Colonic mucosa (tissue), 4 donors: Measurements from ENCODE around the gene KRTAP5-11. TPM values are rescaled to one million over a fixed set of nuclear protein-coding genes. Genes with fewer than 3 reads are reported as not detected.
"Not testable (repeated sequence)": the region's sequence is repeated elsewhere in the genome, so short reads cannot be mapped to it uniquely, and the experiment has no call there.

Source experiments
- DNase-seq: peaks from one replicate; pipeline ENCODE4 v3.0.0-alpha.2; 2020
- H3K27ac ChIP-seq: fragments of 200-600 bp; one replicate; pipeline ENCODE4 v1.8.0; 2021
- H3K27me3 ChIP-seq: fragments of 200-600 bp; one replicate; pipeline ENCODE4 v1.8.0; 2021
- H3K36me3 ChIP-seq: fragments of 200-600 bp; one replicate; pipeline ENCODE4 v1.8.0; 2021
- H3K4me1 ChIP-seq: fragments of 200-600 bp; one replicate; pipeline ENCODE4 v1.8.0; 2021; ENCODE audit warnings: mild to moderate bottlenecking
- H3K4me3 ChIP-seq: fragments of 200-600 bp; one replicate; pipeline ENCODE4 v1.8.0; 2021
- H3K9ac ChIP-seq, 2 donors: one replicate each; pipeline ENCODE4 v1.7.0; 2013; ENCODE audit warnings: control low read depth in 2 of 2, low read depth in 2 of 2, low read length in 2 of 2
- H3K9me3 ChIP-seq: fragments of 200-600 bp; one replicate; pipeline ENCODE4 v1.8.0; 2021
- CTCF ChIP-seq: fragments of 200-600 bp; IDR thresholded peaks from one replicate; pipeline ENCODE4 v1.8.0; 2022; ENCODE audit warnings: antibody characterized with exemption, mild to moderate bottlenecking
- intact Hi-C: fragments of 100-400 bp; cut with DNase I; formaldehyde crosslinking; loops from one replicate; pipeline ENCODE4 v1.14.1; 2022
- total RNA-seq, 2 donors: library from RNA; stranded (reverse); fragmentation: NEBNext Ultra II Directional in 1 of 2; extraction: Animal tissue kit (Norgen Biotek cat#: 25700) in 1 of 2; gene quantifications; one replicate each; pipeline ENCODE4 v1.2.1, GENCODE V29; 2021
- donor health status: healthy.
- donor health status: DM: no; HTN: no; CAD: no.
- donor health status: DM: no; HTN: no; CAD: no.

Gene KRTAP5-11
- total RNA-seq, 2 donors from 2014 or later, result not detected

- H3K9ac ChIP-seq, H3K9me3 ChIP-seq, H3K4me1 ChIP-seq, DNase-seq, H3K27ac ChIP-seq, H3K27me3 ChIP-seq, H3K4me3 ChIP-seq, intact Hi-C loops, H3K36me3 ChIP-seq: not testable (repeated sequence)
Observed at GRCh38 chr11:71606853-71607519, 24.3 kb upstream of the KRTAP5-11 start.

GRCh38 chr11:71604798-71605488, 22.3 kb upstream of the KRTAP5-11 start:
- H3K36me3 ChIP-seq, intact Hi-C loops, H3K9me3 ChIP-seq, H3K9ac ChIP-seq, H3K27ac ChIP-seq, DNase-seq, H3K4me1 ChIP-seq, H3K27me3 ChIP-seq, H3K4me3 ChIP-seq: not testable (repeated sequence)
- peak; percentile 52 for TF ChIP-seq CTCF

GRCh38 chr11:71603221-71603620, 20.5 kb upstream of the KRTAP5-11 start:
- H3K36me3 ChIP-seq, H3K4me3 ChIP-seq, H3K4me1 ChIP-seq, intact Hi-C loops, H3K9ac ChIP-seq, DNase-seq, H3K27ac ChIP-seq, H3K27me3 ChIP-seq, H3K9me3 ChIP-seq: not testable (repeated sequence)

GRCh38 chr11:71589546-71589920, 6.9 kb upstream of the KRTAP5-11 start:
- H3K27me3 ChIP-seq, H3K36me3 ChIP-seq, DNase-seq, H3K9ac ChIP-seq, intact Hi-C loops, H3K9me3 ChIP-seq, H3K27ac ChIP-seq, H3K4me1 ChIP-seq, H3K4me3 ChIP-seq: not testable (repeated sequence)

GRCh38 chr11:71588822-71589545, 6.3 kb upstream of the KRTAP5-11 start:
- H3K27ac ChIP-seq, H3K9ac ChIP-seq, H3K4me1 ChIP-seq, DNase-seq, H3K9me3 ChIP-seq, intact Hi-C loops, H3K36me3 ChIP-seq, H3K4me3 ChIP-seq, H3K27me3 ChIP-seq: not testable (repeated sequence)

GRCh38 chr11:71588314-71588713, 5.6 kb upstream of the KRTAP5-11 start:
- H3K36me3 ChIP-seq, H3K27me3 ChIP-seq, H3K27ac ChIP-seq, H3K9me3 ChIP-seq, H3K9ac ChIP-seq, H3K4me3 ChIP-seq, intact Hi-C loops, H3K4me1 ChIP-seq: not testable (repeated sequence)
- peak; percentile 32 for DNase-seq

GRCh38 chr11:71585673-71586072, 3.0 kb upstream of the KRTAP5-11 start:
- H3K9me3 ChIP-seq, DNase-seq, H3K9ac ChIP-seq, H3K27ac ChIP-seq, intact Hi-C loops, H3K4me1 ChIP-seq, H3K27me3 ChIP-seq, H3K36me3 ChIP-seq, H3K4me3 ChIP-seq: not testable (repeated sequence)

GRCh38 chr11:71582969-71583368, 294 bp upstream of the KRTAP5-11 start:
- H3K27me3 ChIP-seq, intact Hi-C loops, H3K4me1 ChIP-seq, H3K27ac ChIP-seq, H3K4me3 ChIP-seq, H3K9ac ChIP-seq, DNase-seq, H3K9me3 ChIP-seq, H3K36me3 ChIP-seq: not testable (repeated sequence)

- no peaks in the 10 kb centered on the region for H3K36me3 ChIP-seq
- H3K9me3 ChIP-seq, result no peaks in the 10 kb centered on the region
- no peak overlapping the region for H3K4me3 ChIP-seq
- no peaks in the 10 kb centered on the region for H3K4me1 ChIP-seq
- H3K27me3 ChIP-seq, result no peaks in the 10 kb centered on the region
- intact Hi-C loops, result no loop called here
- no peak for TF ChIP-seq CTCF
- no peak overlapping the region for H3K27ac ChIP-seq
- no peak overlapping the region for H3K9ac ChIP-seq
- DNase-seq, result no peak
Observed at GRCh38 chr11:71581826-71582225, 849 bp downstream of the KRTAP5-11 start.
